ENCODE measurements around the gene TPO. TPM values are rescaled to one million over a fixed set of nuclear protein-coding genes. Genes with fewer than 3 reads are reported as not detected.

Gene TPO
- total RNA-seq, 1 experiment from 2014 or later = not detected

DNA sequence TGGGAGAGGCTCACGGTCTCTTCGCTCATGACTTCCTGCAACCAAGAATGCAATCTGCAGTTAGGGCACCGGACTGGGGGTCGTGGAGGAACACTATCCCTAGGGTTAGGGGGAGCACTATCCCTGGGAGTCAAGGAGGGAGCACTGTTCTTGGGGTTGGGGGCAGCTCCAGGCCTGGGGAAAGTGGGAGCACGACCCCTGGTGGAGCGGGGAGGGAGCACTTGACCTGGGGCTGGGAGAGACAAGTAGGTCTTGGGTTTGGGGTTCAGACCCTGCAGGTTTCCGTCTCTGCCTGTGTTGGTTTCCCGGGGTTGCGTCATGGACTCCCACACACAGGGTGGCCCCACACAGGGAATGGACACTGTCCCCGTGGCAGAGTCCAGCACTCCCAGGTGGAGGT, 133.6 kb downstream of the TPO start:
- H3K27me3 ChIP-seq (ENCODE audit: insufficient read depth, low read depth) = peaks cover 14% of the 10 kb centered on the region; the same call in 1 of the 2 replicates
- H4K20me1 ChIP-seq (ENCODE audit: insufficient read depth) = no peaks in the 10 kb centered on the region
- intact Hi-C loops (cut with micrococcal nuclease; ENCODE audit: unreplicated experiment) = loop anchor here (10.0 kb wide), 3 partner anchors 832 to 1012 kb away; partner anchors contain the start of gene TMEM18
- BruUV-seq (replicated peaks) = no TSS peak
- no peaks in the 10 kb centered on the region for H3K9me2 ChIP-seq (ENCODE audit: insufficient read depth)
- H3K4me2 ChIP-seq = no peak overlapping the region
- no peak overlapping the region for H2AFZ ChIP-seq
- no peak overlapping the region for H3K27ac ChIP-seq
- no peaks in the 10 kb centered on the region for H3K4me1 ChIP-seq (replicated peaks; ENCODE audit: insufficient read depth)
- POLR2A ChIA-PET (ENCODE audit: unreplicated experiment) = no interaction called here
- TF ChIP-seq EZH2 (IDR thresholded peaks at IDR 0.05; ENCODE audit: low read depth) = no peak
- TF ChIP-seq, protein P1, sequence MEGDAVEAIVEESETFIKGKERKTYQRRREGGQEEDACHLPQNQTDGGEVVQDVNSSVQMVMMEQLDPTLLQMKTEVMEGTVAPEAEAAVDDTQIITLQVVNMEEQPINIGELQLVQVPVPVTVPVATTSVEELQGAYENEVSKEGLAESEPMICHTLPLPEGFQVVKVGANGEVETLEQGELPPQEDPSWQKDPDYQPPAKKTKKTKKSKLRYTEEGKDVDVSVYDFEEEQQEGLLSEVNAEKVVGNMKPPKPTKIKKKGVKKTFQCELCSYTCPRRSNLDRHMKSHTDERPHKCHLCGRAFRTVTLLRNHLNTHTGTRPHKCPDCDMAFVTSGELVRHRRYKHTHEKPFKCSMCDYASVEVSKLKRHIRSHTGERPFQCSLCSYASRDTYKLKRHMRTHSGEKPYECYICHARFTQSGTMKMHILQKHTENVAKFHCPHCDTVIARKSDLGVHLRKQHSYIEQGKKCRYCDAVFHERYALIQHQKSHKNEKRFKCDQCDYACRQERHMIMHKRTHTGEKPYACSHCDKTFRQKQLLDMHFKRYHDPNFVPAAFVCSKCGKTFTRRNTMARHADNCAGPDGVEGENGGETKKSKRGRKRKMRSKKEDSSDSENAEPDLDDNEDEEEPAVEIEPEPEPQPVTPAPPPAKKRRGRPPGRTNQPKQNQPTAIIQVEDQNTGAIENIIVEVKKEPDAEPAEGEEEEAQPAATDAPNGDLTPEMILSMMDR (conservative IDR thresholded peaks at IDR 0.05) = no peak
- H3K4me3 ChIP-seq = no peak overlapping the region
- H3F3A ChIP-seq (ENCODE audit: insufficient read depth, low read depth) = no peaks in the 10 kb centered on the region; the same call in 1 of the 2 replicates
- no peak for DNase-seq
- no peaks in the 10 kb centered on the region for H3K79me2 ChIP-seq (ENCODE audit: low read depth)
- CTCF ChIA-PET = no interaction called here
- no peaks in the 10 kb centered on the region for H3K9me3 ChIP-seq (ENCODE audit: insufficient read depth, low read depth)
- no peaks in the 10 kb centered on the region for H3K36me3 ChIP-seq (ENCODE audit: low read depth)

DNA sequence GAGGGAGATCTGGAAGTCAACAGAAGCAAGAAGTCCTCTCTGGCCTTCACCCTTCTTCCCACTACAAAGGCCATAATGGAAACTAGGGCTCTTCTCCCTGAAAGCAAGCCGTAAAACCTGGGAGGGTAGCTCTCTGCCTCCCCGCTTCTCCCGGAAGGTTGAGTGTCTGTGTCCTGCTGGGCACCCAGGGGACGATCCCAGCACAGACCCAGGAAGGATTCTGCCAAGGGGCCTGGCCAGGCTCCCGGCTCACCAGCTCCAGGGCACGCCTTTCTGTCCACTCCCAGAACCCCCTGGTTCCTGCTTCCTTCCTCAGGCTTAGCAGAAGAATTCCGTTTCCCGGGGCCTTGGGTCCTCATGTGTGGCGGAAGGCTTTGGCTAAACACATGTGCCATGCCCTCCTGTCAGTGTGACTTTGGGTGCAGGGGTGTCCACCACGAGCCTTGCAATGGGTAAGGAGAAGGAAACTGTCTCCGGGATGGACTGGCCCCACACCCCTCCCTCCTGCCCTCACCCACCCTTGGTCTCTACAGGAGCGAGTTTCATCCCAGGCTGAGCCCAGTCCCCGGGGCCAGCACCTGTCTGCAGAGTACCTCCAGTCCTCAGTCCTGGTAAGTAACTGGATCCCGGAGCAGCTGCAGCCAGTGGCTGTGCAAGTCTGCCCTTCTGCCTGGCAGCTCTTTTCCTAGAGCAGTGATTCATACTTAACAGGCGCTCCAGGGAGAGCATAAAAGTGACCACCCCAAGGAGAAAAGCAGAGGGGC, 135.8 kb downstream of the TPO start:
- Histone ChIP-seq H3K9me3 (ENCODE audit: insufficient read depth, low read depth) (no peaks in the 10 kb centered on the region), H3K36me3 (ENCODE audit: low read depth) (no peaks in the 10 kb centered on the region), H3K4me1 (replicated peaks; ENCODE audit: insufficient read depth) (peaks cover 19% of the 10 kb centered on the region), H3K79me2 (ENCODE audit: low read depth) (no peaks in the 10 kb centered on the region), H3K4me3 (no peak overlapping the region), H3F3A (ENCODE audit: insufficient read depth, low read depth) (peaks cover 13% of the 10 kb centered on the region), H3K27ac (no peak overlapping the region), H4K20me1 (ENCODE audit: insufficient read depth) (no peaks in the 10 kb centered on the region), H2AFZ (no peak overlapping the region), H3K9me2 (ENCODE audit: insufficient read depth) (no peaks in the 10 kb centered on the region), H3K27me3 (ENCODE audit: insufficient read depth, low read depth) (peaks cover 7% of the 10 kb centered on the region; the same call in 1 of the 2 replicates), H3K4me2 (no peak overlapping the region)
- intact Hi-C loops (cut with micrococcal nuclease; ENCODE audit: unreplicated experiment) = loop anchor here (10.0 kb wide), 3 partner anchors 834 to 1014 kb away; partner anchors contain the start of gene TMEM18
- CTCF ChIA-PET = interaction anchor here (0.7 kb wide), 1 partner anchor 126 kb away, joined by 11 read pairs; no protein-coding TSS in a partner anchor
- TF ChIP-seq, protein P1 (conservative IDR thresholded peaks at IDR 0.05) = no peak
- TF ChIP-seq EZH2 (IDR thresholded peaks at IDR 0.05; ENCODE audit: low read depth) = no peak
- POLR2A ChIA-PET (ENCODE audit: unreplicated experiment) = no interaction called here
- BruUV-seq (replicated peaks) = no TSS peak
- no peak for DNase-seq

DNA sequence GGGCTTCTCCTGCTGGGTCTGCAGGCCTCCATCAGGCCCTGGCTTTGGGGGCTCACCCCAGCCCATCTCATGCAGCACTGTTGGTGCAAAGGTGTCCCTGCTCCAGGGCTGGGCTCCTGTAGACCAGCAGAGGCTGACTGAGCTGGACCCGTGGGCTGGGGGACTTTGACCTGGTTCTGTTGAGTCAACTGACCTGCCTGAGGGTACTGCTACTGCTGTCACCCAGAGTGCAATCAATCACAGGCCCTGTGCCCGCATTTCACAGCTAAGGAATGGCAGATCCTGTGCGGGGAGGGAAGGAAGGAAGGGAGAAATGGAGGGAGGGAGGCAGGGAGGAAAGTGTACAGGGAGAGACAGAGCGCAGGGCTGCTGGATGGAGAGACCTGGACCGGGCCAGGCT, 136.8 kb downstream of the TPO start:
- POLR2A ChIA-PET (ENCODE audit: unreplicated experiment) = interaction anchor here (0.6 kb wide), 1 partner anchor 51 kb away, joined by 4 read pairs; no protein-coding TSS in a partner anchor

More for the DNA sequence above, 136.8 kb downstream of the TPO start:
- Histone ChIP-seq H3K27ac (no peak overlapping the region), H3K4me1 (replicated peaks; ENCODE audit: insufficient read depth) (peaks cover 27% of the 10 kb centered on the region), H3K36me3 (ENCODE audit: low read depth) (no peaks in the 10 kb centered on the region), H4K20me1 (ENCODE audit: insufficient read depth) (no peaks in the 10 kb centered on the region), H3K27me3 (ENCODE audit: insufficient read depth, low read depth) (peaks cover 7% of the 10 kb centered on the region; the same call in 1 of the 2 replicates), H3K9me2 (ENCODE audit: insufficient read depth) (no peaks in the 10 kb centered on the region), H3K9me3 (ENCODE audit: insufficient read depth, low read depth) (no peaks in the 10 kb centered on the region), H3F3A (ENCODE audit: insufficient read depth, low read depth) (peaks cover 22% of the 10 kb centered on the region), H3K79me2 (ENCODE audit: low read depth) (no peaks in the 10 kb centered on the region), H2AFZ (no peak overlapping the region), H3K4me3 (no peak overlapping the region), H3K4me2 (0 out of 2 replicates have a peak overlapping the region, but pooled peaks have one; percentile 15)
- intact Hi-C loops (cut with micrococcal nuclease; ENCODE audit: unreplicated experiment) = loop anchor here (5.0 kb wide), 3 partner anchors 107 to 217 kb away; no protein-coding TSS in a partner anchor
- DNase-seq = no peak
- BruUV-seq (replicated peaks) = no TSS peak
- CTCF ChIA-PET = interaction anchor here (0.7 to 1.1 kb wide), 2 partner anchors 200 to 244 kb away, joined by 3 read pairs; no protein-coding TSS in a partner anchor
- TF ChIP-seq, protein P1 (conservative IDR thresholded peaks at IDR 0.05) = no peak
- TF ChIP-seq EZH2 (IDR thresholded peaks at IDR 0.05; ENCODE audit: low read depth) = no peak
